Hepatocyte (in vitro differentiated cells): ENCODE measurements around the gene TXNRD1.

Source experiments
- CTCF ChIP-seq: fragments of 200-600 bp; sonication (generic); IDR thresholded peaks from 2 replicates; pipeline ENCODE4 v1.5.1; 2016; ENCODE audit warnings: antibody characterized with exemption, mild to moderate bottlenecking; ENCODE audit not compliant: poor library complexity
- EZH2 ChIP-seq: fragments of 200-600 bp; sonication (generic); IDR thresholded peaks from 2 replicates; pipeline ENCODE4 v1.6.1; 2016; ENCODE audit warnings: antibody characterized with exemption, mild to moderate bottlenecking, borderline replicate concordance

GRCh38 chr12:104182144-104182543 is 33.4 kb upstream of the TXNRD1 start:
- TF ChIP-seq EZH2 (no peak), CTCF (no peak)
